Stimulated activated CD8-positive, alpha-beta memory T cell treated with anti-CD3 and anti-CD28 coated beads, Interleukin-12 subunit alpha, Interleukin-12 subunit beta, amount 100 ng/mL, for 1 hour (primary cell): ENCODE measurements around the gene PORCN.
A peak's percentile ranks its signal among the peaks of the same experiment; 100 is the strongest.

ENCODE experiments used
- DNase-seq: peaks from one replicate; pipeline ENCODE4 v3.0.0-alpha.2; 2020; ENCODE audit warnings: low read depth

Gene PORCN

GRCh38 chrX:48508400-48509244 lies at the start of gene PORCN:
TSS of gene PORCN (plus strand) at chrX:48508992. CDS start at chrX:48509821, 829 bp downstream.
- DNase-seq = peak; percentile 62

- DNase-seq = no peak
Measured at GRCh38 chrX:48459483-48459882, 49.3 kb upstream of the PORCN start.

GRCh38 chrX:48460031-48460430 lies 48.8 kb upstream of the PORCN start:
- DNase-seq = no peak

GRCh38 chrX:48460606-48461005 lies 48.2 kb upstream of the PORCN start:
- DNase-seq = no peak

GRCh38 chrX:48461830-48462229 lies 47.0 kb upstream of the PORCN start:
- DNase-seq = no peak

- DNase-seq = no peak
Measured at GRCh38 chrX:48465336-48465933, 43.4 kb upstream of the PORCN start.

- DNase-seq = no peak
Measured at GRCh38 chrX:48466696-48467095, 42.1 kb upstream of the PORCN start.

- no peak for DNase-seq
Measured at GRCh38 chrX:48467281-48467761, 41.5 kb upstream of the PORCN start.

GRCh38 chrX:48468247-48468671 lies 40.5 kb upstream of the PORCN start:
- peak; percentile 2 for DNase-seq

GRCh38 chrX:48468693-48469691 lies 39.8 kb upstream of the PORCN start:
- peak; percentile 13 for DNase-seq

- no peak for DNase-seq
Measured at GRCh38 chrX:48470110-48470832, 38.5 kb upstream of the PORCN start, which contains the start of gene SLC38A5. TSS of gene SLC38A5 (minus strand) at chrX:48470260. CDS start at chrX:48467924, 2,336 bp downstream.

- DNase-seq = no peak
Measured at GRCh38 chrX:48470833-48471118, 38.0 kb upstream of the PORCN start.

- no peak for DNase-seq
Measured at GRCh38 chrX:48471504-48471903, 37.3 kb upstream of the PORCN start.

GRCh38 chrX:48472225-48472624 lies 36.6 kb upstream of the PORCN start:
- no peak for DNase-seq

- no peak for DNase-seq
Measured at GRCh38 chrX:48472851-48473703, 35.7 kb upstream of the PORCN start.

- DNase-seq = no peak
Measured at GRCh38 chrX:48473704-48473990, 35.1 kb upstream of the PORCN start.

GRCh38 chrX:48474127-48474526 lies 34.7 kb upstream of the PORCN start:
- no peak for DNase-seq

GRCh38 chrX:48474581-48474980 lies 34.2 kb upstream of the PORCN start:
- DNase-seq = no peak

- no peak for DNase-seq
Measured at GRCh38 chrX:48475296-48475695, 33.5 kb upstream of the PORCN start.

GRCh38 chrX:48475774-48476577 lies 32.8 kb upstream of the PORCN start, which contains the start of gene FTSJ1:
TSS of gene FTSJ1 (plus strand) at chrX:48476199. CDS start at chrX:48478048, 1,849 bp downstream.
- peak; percentile 73 for DNase-seq
